ENCODE results near the gene DYNLT1. TPM values are rescaled to one million over a fixed set of nuclear protein-coding genes. Genes with fewer than 3 reads are reported as not detected.

DYNLT1 gene
- total and polyA plus RNA-seq, 2 of the 13 experiments (the other 11 are each of a cell fraction or from before 2014, with no cell fraction given), result 108 to 171 TPM

GRCh38 chr6:158640519-158640918 is 4.0 kb downstream of the DYNLT1 start (continued):
- 0 out of 2 replicates have a peak, but pooled peaks have one; percentile 9 for TF ChIP-seq RXRB (CRISPR knock-in tag; IDR thresholded peaks at IDR 0.05; ENCODE audit: borderline replicate concordance)

GRCh38 chr6:158639056-158639455 is 5.5 kb downstream of the DYNLT1 start:
- in situ Hi-C loops (cut with HindIII; ENCODE audit: extremely low pct_ligation_motif_present, low pct_unique_long_range_greater_than_20kb), result no loop called here
- ATAC-seq, result peak; percentile 39
- TF ChIP-seq BHLHE40 (IDR thresholded peaks at IDR 0.05; ENCODE audit: low read length) (no peak), ETV5 (CRISPR knock-in tag; IDR thresholded peaks at IDR 0.05; ENCODE audit: borderline replicate concordance) (no peak), ZNF605 (CRISPR knock-in tag; IDR thresholded peaks at IDR 0.05) (no peak), SMAD9 (CRISPR knock-in tag; IDR thresholded peaks at IDR 0.05) (no peak), ZMYM2 (CRISPR knock-in tag; IDR thresholded peaks at IDR 0.05) (no peak), ZNF318 (CRISPR knock-in tag; IDR thresholded peaks at IDR 0.05) (no peak), MZF1 (CRISPR knock-in tag; IDR thresholded peaks at IDR 0.05; ENCODE audit: borderline replicate concordance) (no peak), BRCA1 (CRISPR knock-in tag; IDR thresholded peaks at IDR 0.05) (no peak), NR2F2 (IDR thresholded peaks at IDR 0.05; ENCODE audit: borderline replicate concordance, low read depth) (no peak), ZNF33B (CRISPR knock-in tag; IDR thresholded peaks at IDR 0.05) (no peak), IKZF4 (CRISPR knock-in tag; IDR thresholded peaks at IDR 0.05; ENCODE audit: borderline replicate concordance, low read depth, not compliant biosample characterization) (no peak), IRF9 (CRISPR knock-in tag; IDR thresholded peaks at IDR 0.05; ENCODE audit: borderline replicate concordance) (no peak), DDIT3 (CRISPR knock-in tag; IDR thresholded peaks at IDR 0.05) (no peak), ZNF75D (CRISPR knock-in tag; IDR thresholded peaks at IDR 0.05; ENCODE audit: borderline replicate concordance) (no peak)

More at GRCh38 chr6:158639056-158639455, 5.5 kb downstream of the DYNLT1 start:
- BruUV-seq (replicated peaks), result no TSS peak
- ChIA-PET CTCF (ENCODE audit: low intra/inter-chr PET ratio, low total read pairs) (no interaction called here), POLR2A (no interaction called here)
- peaks cover 0 to 22% of the 10 kb centered on the region in 2 experiments; a peak in 4 of 5 replicates for H3K36me3 ChIP-seq (replicated peaks in 1 of 2; ENCODE audit: control insufficient read depth in 1 of 2, insufficient read depth in 2 of 2, low read length in 2 of 2)
- FAIRE-seq (no peak), DNase-seq (ENCODE audit: low spot score) (no peak)
- no peak overlapping the region for H2AFZ ChIP-seq (ENCODE audit: low read length)
- peaks cover 4% of the 10 kb centered on the region; the same call in 1 of the 2 replicates for H4K20me1 ChIP-seq (ENCODE audit: insufficient read depth, low read length)
- no peak overlapping the region for H3K4me3 ChIP-seq (replicated peaks in 1 of 3; ENCODE audit: insufficient read depth in 1 of 3, low read depth in 2 of 3, low read length in 3 of 3)
- WGBS (ENCODE audit: low lambda C conversion rate), result 94% methylated on average over 5 of the region's 5 CpGs
- no peaks in the 10 kb centered on the region for H3K9me3 ChIP-seq (ENCODE audit: low read length)
- intact Hi-C loops (cut with micrococcal nuclease; ENCODE audit: unreplicated experiment), result no loop called here
- peaks cover 20% of the 10 kb centered on the region for H3K79me2 ChIP-seq (ENCODE audit: insufficient read depth, low read length)
- H3K9ac ChIP-seq (ENCODE audit: insufficient read depth, low read depth, low read length), result no peak overlapping the region
- no peak overlapping the region for H3K4me2 ChIP-seq (ENCODE audit: low read depth, low read length)
- H3K4me1 ChIP-seq (ENCODE audit: insufficient read depth, low read length), result peaks cover 38% of the 10 kb centered on the region
- H3K27ac ChIP-seq (ENCODE audit: extremely low read length, insufficient read depth, low read length), result no peak overlapping the region
- H3K27me3 ChIP-seq (ENCODE audit: control insufficient read depth in 1 of 2, insufficient read depth in 2 of 2, low read length in 2 of 2), result no peaks in the 10 kb centered on the region
